Fibroblast of skin of right biceps (primary cell): ENCODE results near the gene TMEM184A.

ENCODE experiments used
- DNase-seq: peaks from one replicate; pipeline ENCODE4 v3.0.0-alpha.2; 2013

Gene TMEM184A

DNA sequence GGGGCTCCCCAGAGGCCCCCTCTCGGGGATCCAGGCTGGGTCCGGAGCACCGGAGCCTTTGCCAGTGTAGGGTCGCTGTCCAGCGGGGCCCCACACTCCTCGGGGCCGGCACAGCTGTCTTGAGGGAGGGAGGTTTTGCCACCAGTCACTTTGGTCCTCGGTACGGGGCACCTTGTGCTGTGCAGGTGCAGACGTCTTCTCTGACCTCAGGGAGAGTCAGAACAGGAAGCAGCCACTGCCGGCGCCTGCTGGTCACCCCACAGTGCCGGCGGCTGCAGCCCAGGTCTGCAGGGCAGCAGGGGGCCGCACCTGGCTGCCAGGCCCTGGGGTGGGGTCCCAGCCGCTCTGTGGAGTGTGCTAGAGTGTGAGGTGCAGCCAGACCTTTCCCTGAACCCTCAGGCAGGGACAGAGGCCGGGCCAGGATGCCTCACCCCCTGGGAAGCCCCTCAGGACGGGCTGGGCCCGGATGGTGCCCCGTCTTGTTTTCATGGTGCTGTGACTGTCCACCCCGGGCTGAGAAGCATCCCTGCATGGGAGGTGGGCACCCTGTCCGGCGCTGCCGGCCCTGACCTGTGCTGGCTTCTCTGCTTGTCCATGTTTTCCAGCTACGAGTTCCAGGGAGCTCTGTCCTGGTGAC is 17.3 kb downstream of the TMEM184A start:
- no peak for DNase-seq

GRCh38 chr7:1537535-1538412 is 18.2 kb downstream of the TMEM184A start:
- DNase-seq: peak; percentile 97

GRCh38 chr7:1536743-1537534 is 19.1 kb downstream of the TMEM184A start:
- peak; percentile 99 for DNase-seq

- DNase-seq: no peak
Observed at GRCh38 chr7:1536455-1536742, 19.6 kb downstream of the TMEM184A start.

DNA sequence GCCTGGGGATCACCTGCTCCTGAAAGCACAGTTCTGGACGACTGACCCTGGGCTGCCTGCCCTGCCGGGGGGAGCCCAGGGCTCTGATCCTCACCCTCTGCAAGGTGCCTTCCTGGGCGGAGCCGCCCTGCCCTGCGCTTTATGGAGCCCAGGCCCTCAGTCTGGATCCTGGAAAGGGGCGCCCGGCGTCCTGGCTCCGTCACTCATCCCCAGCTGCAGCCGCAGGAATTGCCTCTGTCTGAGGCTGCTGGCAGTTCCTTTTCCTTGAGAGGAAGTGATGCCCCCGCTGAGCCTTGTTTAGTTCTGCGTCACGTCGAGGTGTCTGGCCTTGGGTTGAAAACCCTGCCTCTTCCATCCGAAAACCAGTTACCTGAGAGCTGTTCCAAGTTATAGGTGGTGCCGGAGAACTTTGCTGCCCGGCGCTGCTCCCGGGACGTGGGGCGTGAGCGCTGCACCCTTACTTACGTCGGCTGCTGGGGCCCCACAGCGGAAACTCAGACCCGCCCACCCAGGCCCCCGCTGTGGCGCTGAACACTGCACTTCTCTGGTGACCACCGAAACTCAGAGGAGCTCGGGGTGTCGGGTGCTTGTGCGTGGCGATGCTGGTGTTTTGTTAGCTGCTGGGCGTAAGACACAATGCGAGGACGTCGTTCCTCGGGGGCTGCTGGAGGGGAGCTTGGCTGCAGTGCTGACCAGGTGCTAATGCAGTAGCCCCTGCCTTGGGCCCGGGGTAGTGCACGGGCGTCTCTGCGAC is 20.1 kb downstream of the TMEM184A start:
- no peak for DNase-seq

GRCh38 chr7:1535100-1535458 is 20.9 kb downstream of the TMEM184A start:
- DNase-seq: no peak

DNA sequence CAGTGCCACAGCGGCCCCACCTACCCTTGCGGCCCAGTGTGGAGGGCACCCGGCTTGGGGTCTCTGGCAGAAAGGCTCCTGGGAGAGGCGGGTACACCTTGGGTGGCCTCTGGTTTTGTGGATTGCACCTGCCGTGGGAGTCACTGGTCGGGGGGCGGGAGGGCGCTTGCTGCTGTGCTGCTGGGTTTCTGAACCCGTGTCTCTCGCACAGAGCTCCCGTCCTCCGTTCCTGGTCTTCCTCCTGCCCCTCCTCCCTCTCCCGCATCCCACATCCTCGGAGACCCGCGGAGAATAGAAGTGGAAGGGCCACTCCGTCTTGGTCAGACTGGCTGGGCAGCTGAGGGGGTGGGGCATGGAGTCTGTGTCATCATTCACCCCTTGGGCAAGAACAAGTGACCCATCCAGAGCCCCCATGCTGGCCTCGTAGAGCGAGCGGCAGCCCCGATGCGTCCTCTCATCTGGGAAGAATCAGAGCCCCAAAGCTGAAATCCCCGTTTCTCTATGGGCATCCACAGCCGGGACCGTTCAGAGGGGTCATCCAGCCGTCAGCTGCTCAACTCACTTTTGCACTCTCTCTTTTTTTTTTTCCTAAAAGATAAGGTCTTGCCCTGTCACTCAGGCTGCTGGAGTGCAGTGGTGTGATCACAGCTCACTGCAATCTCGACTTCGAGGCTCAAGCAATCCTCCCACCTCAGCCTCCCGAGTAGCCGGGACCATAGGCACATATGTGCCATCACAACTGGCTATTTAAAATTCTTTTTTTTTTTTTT is 21.5 kb downstream of the TMEM184A start:
- no peak for DNase-seq

DNA sequence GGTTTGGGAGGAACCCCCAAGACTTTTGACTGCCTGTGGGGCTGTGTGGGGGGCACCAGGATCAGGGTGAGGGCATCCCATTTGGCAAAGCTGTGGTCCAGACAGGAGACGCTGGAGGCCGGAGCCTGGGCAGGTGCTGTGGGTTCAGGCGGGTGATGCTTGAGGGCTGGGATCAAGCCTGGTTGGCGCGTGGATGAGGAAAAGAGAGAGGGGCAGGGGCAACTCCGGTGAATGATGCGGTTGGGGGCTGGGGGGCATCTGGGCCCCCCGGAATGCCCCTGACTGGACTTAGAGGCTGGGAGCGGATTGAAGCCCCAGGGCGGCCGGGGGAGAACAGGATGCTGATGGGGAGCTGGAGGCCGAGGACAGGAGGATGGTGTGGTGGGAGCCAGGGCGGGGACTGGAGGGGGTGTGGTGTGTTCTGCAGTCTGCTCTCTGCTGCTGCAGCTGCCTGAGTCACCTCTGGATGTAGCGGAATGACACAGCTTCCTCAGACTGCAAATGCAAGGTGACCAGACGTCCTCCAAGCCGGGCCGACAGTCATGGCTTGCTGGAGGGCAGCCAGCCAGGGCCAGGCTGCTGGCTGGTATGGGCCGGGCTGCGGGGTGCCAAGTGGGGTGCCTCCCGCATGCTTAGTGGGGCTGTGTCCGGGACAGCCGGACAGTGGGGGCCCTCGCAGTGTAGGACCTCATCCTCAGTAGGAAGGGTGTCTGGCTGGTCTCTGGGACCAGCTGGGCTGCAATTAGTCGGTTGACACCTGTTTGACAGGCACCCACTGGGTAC is 22.3 kb downstream of the TMEM184A start:
- DNase-seq: peak; percentile 91

DNA sequence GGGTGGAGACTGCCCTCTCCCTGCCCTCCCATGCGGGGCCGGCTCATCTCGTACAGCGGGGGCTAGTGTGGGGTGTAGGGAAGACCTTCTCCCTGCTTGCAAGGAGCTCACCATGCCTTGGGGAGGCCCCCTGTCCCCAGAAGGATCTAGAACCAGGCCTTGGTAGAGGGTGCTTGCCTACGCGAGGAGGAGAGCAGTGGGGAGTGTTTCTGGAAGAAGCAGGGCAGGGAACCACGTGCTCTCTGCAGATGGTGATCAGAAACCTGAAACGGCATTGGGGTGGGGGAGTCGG is 22.8 kb downstream of the TMEM184A start:
- DNase-seq: no peak

GRCh38 chr7:1532456-1533254 is 23.4 kb downstream of the TMEM184A start:
- DNase-seq: peak; percentile 89

DNA sequence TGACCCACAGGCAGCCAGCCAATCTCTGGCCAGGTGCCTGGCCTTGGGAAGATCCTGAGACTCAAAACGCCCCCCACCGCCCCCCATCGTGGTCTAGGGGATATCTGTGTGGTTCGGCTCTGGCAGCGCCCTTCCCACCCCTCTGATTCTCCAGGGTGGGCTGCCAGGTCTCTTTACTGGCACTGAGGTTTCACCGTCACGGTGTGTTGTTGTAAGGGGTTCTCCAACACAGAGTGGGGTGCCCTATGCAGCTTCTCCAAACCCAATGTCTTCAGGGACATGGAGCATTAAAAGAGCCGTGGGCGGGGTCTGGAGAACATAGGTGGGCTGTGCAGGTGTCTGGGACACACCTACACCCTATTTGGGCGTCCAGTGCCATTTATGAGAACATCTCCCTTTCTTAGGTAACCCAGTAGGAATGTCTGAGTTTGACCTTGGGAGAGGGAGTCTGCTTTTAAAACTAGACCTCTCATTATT is 24.0 kb downstream of the TMEM184A start:
- no peak for DNase-seq

DNA sequence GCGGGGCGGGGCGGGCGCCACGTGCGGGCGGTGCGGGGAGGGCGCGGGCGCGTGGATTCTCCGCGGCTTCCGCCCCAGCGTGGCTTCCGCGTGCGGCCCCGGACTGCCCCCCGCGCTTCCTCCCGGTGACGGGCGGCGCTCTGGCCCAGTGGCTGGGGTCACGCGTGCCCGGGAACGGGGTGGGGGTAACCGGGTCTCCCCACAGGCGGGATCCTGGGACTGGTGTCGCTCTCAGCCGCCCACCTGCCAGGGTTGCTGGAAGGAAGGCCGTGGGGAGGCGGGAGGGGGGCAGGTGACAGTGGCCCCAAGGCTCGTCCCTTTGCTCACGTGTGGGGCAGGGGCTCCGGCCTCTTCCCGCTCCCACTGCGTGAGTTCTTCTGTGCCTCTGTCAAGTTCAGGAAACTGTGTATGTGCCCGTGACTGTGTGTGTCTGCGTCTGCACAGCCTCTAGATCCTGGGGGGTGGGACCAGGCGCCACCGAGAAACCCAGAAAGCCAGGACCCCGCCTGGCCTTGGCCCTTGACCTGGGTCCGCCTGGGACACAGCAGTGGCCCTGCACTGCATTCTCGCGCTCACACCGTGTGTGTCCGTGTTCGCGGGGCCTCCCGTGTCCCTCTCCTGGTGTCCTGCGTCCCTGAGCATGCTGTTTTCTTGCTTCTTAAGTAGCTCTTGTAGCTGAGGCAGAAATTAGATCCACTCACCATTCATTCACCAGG is 24.6 kb downstream of the TMEM184A start:
- no peak for DNase-seq

DNA sequence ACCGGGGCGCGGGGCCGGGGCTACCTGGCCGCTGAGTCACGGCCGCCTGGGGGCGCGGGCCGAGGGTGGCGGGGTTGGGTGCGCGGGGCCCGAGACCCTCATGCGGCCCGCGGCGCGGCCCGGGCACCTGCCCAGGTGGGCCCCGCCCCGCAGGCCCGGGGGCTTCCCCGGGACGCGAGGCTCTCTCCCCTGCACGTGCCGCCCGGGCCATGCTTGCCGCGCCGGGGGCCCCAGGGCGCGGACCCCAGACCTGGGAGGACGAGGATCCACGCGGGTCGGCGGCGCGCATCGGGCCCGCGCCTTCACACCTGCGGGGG is 25.1 kb downstream of the TMEM184A start:
- DNase-seq: no peak

DNA sequence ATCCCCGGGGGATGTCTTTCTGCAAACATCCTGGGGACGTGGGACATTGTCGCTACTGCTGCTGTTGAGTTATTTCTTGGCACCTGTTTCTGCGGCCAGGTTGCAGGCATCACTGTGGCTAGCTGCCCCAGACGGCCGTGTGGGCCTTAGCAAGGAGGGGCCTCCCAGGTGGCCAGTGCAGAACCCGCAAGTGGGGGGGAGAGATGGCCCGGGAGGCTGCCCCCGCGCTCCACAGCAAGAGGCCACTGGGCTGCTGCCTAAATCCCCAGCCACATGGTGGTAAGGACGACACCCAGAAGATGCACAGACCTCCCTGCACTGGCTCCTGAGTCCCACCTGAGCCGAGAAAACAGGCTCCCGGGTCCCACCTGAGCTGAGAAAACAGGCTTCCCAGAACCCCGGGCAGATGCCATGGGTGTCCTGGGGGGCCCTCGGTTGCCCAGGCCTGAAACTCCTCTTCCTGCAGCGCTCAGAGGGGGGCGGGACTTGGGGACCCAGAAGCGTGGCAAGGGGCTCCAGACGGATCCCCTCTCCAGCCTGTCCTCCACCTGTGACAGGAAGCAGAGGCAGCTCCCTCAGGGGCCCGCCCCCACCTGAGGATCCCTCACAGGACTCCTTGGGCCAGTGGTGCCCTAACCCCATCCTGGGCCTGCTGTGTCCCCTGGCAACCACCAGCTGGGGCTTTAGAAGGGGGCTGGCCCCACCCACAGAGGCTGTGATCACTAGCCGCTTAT is 26.5 kb downstream of the TMEM184A start:
- DNase-seq: no peak

GRCh38 chr7:1526271-1526754 is 29.7 kb downstream of the TMEM184A start:
- no peak for DNase-seq

DNA sequence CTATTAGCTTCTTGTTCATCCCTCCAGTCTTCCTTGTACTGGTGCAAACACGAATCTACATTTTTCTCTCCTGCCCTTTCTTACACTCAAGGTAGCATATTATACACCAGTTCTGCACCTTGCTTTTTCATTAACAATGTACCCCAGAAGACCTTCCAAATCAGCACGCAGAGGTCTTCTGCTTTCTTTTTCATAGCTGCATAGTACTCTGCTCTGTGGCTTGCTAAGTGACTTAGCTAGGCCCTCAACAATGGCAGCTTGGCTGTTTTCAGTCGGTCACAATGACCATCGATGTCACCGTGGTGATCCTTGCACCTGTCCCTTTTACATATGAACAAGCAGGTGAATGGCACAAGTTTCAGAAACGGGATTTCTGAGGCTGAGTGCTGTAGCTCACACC is 30.6 kb downstream of the TMEM184A start:
- DNase-seq: no peak

GRCh38 chr7:1523844-1524243 is 32.2 kb downstream of the TMEM184A start:
- no peak for DNase-seq

GRCh38 chr7:1523208-1523607 is 32.8 kb downstream of the TMEM184A start:
- DNase-seq: no peak

DNA sequence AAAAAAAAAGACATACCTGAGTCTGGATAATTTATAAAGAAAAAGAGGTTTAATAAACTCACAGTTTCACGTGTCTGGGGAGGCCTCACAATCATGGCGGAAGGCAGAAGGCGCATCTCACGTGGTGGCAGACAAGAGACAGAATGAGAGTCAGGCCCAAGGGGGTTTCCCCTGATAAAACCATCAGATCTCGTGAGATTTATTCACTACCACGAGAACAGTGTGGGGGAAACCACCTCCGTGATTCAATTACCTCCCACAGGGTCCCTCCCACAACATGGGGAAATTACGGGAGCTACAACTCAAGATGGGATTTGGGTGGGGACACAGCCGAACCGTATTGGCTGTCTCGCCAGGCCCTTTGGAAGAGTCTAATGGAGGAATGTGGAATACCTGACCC is 34.5 kb downstream of the TMEM184A start:
- no peak for DNase-seq
